Endothelial cell of umbilical vein (primary cell): ENCODE measurements around the gene TIMM8A. TPM values are rescaled to one million over a fixed set of nuclear protein-coding genes. Genes with fewer than 3 reads are reported as not detected.

Source experiments
- BruUV-seq: library from RNA; stranded (reverse); fragments of 400-500 nt; replicated peaks from 2 replicates; lab custom pipeline; 2021; lab: Mats Ljungman, UMichigan
- CTCF ChIA-PET: fragments of 300-600, 350-600 bp; sonication (Branson Sonifier 250); formaldehyde crosslinking; loops from one replicate; lab custom pipeline; 2021; ENCODE audit warnings: antibody characterized with exemption, inconsistent platforms; lab: Charles Lee
- POLR2A ChIA-PET: fragments of 300-600, 350-600 bp; sonication (Branson Sonifier 250); formaldehyde crosslinking; loops from one replicate; lab custom pipeline; 2021; ENCODE audit warnings: antibody characterized with exemption, inconsistent platforms; lab: Charles Lee
- DNase-seq: peaks from one replicate; pipeline ENCODE4 v3.0.0-alpha.2; 2011; ENCODE audit warnings: low read depth, low spot score
- FAIRE-seq: peaks from 2 replicates; lab custom pipeline; 2011; peaks lifted over from hg19 to GRCh38; lab: Jason Lieb, UNC
- H2AFZ ChIP-seq: 2 replicates; pipeline ENCODE4 v1.6.0; 2012; ENCODE audit warnings: low read depth, low read length, control low read depth, inconsistent platforms
- H3K27ac ChIP-seq: 2 replicates; pipeline ENCODE4 v1.5.1; 2011; ENCODE audit warnings: low read depth, mild to moderate bottlenecking, control low read depth, low read length, moderate library complexity; ENCODE audit not compliant: insufficient read depth
- H3K27me3 ChIP-seq, 2 experiments: 2 replicates each; pipeline versions ENCODE4 v1.6.0 to v1.6.1; 2011; ENCODE audit warnings: low read length in 2 of 2, mixed read lengths in 1 of 2; ENCODE audit not compliant: control insufficient read depth in 2 of 2, insufficient read depth in 2 of 2
- H3K36me3 ChIP-seq, 2 experiments: 2 replicates in 1 of 2; 3 replicates in 1 of 2; pipeline ENCODE4 v1.5.1; 2011; ENCODE audit warnings: low read length in 2 of 2, mild to moderate bottlenecking in 1 of 2, moderate library complexity in 1 of 2; ENCODE audit not compliant: control insufficient read depth in 2 of 2, insufficient read depth in 2 of 2; ENCODE audit errors: extremely low read depth in 1 of 2
- H3K4me1 ChIP-seq: 3 replicates; pipeline ENCODE4 v1.5.1; 2011; ENCODE audit warnings: mild to moderate bottlenecking, low read length; ENCODE audit not compliant: control insufficient read depth, insufficient read depth; ENCODE audit errors: extremely low read depth
- H3K4me2 ChIP-seq: 2 replicates; pipeline ENCODE4 v1.6.1; 2011; ENCODE audit warnings: low read length, control low read depth, mixed read lengths; ENCODE audit not compliant: insufficient read depth
- H3K4me3 ChIP-seq, 3 experiments: fragments of 200-600 bp in 1 of 3; sonication (generic), shearing (Covaris generic) in 1 of 3; replicated peaks in 1 of 3; 2 replicates each; pipeline ENCODE4 v1.5.1; 2011 to 2016; ENCODE audit warnings: control low read depth in 3 of 3, low read length in 3 of 3, mild to moderate bottlenecking in 2 of 3, inconsistent platforms in 1 of 3, low read depth in 1 of 3, moderate library complexity in 1 of 3; ENCODE audit not compliant: insufficient read depth in 1 of 3
- H3K79me2 ChIP-seq: 2 replicates; pipeline ENCODE4 v1.6.0; 2012; ENCODE audit warnings: low read length, inconsistent platforms; ENCODE audit not compliant: control insufficient read depth, insufficient read depth
- H3K9ac ChIP-seq: replicated peaks from 2 replicates; pipeline ENCODE3; 2011; ENCODE audit warnings: low read length, control low read depth; ENCODE audit not compliant: insufficient read depth; ENCODE audit errors: extremely low read depth
- H3K9me1 ChIP-seq: replicated peaks from 3 replicates; pipeline ENCODE4 v1.6.0; 2011; ENCODE audit warnings: mild to moderate bottlenecking, low read length; ENCODE audit not compliant: control insufficient read depth, insufficient read depth; ENCODE audit errors: extremely low read depth
- H3K9me3 ChIP-seq: replicated peaks from 2 replicates; pipeline ENCODE4 v1.5.1; 2012; ENCODE audit warnings: low read length, inconsistent platforms; ENCODE audit not compliant: control insufficient read depth, insufficient read depth
- H4K20me1 ChIP-seq: replicated peaks from 2 replicates; pipeline ENCODE3; 2011; ENCODE audit warnings: mild to moderate bottlenecking, low read length; ENCODE audit not compliant: control insufficient read depth, insufficient read depth; ENCODE audit errors: extremely low read depth
- CTCF ChIP-seq, 2 donors: IDR thresholded peaks; 1 replicate in 1 of 2; 2 replicates in 1 of 2; pipeline ENCODE4 v1.5.1; 2011; ENCODE audit warnings: low read length in 2 of 2, mild to moderate bottlenecking in 2 of 2, moderate library complexity in 2 of 2, control low read depth in 1 of 2, inconsistent platforms in 1 of 2, low read depth in 1 of 2; ENCODE audit not compliant: insufficient read depth in 1 of 2; ENCODE audit errors: extremely low read depth in 1 of 2
- EZH2 ChIP-seq: IDR thresholded peaks from 2 replicates; pipeline ENCODE4 v1.6.1; 2012; ENCODE audit warnings: borderline replicate concordance, low read depth, mild to moderate bottlenecking, moderate library complexity, low read length, inconsistent platforms; ENCODE audit not compliant: severe bottlenecking
- FOS ChIP-seq: IDR thresholded peaks from 2 replicates; pipeline ENCODE4 v1.6.1; 2011; ENCODE audit warnings: mild to moderate bottlenecking, low read length, moderate library complexity, borderline replicate concordance; ENCODE audit not compliant: insufficient read depth
- GATA2 ChIP-seq: IDR thresholded peaks from 2 replicates; pipeline ENCODE4 v1.7.0; 2011; ENCODE audit warnings: low read depth, mild to moderate bottlenecking, moderate library complexity, mixed read lengths, low read length; ENCODE audit not compliant: insufficient read length, insufficient read depth
- JUN ChIP-seq: IDR thresholded peaks from 2 replicates; pipeline ENCODE4 v1.6.1; 2011; ENCODE audit warnings: borderline replicate concordance, low read depth; ENCODE audit not compliant: insufficient read length, insufficient read depth
- MAX ChIP-seq: IDR thresholded peaks from 2 replicates; pipeline ENCODE4 v1.6.1; 2011; ENCODE audit not compliant: insufficient read depth, insufficient read length
- MYC ChIP-seq: IDR thresholded peaks from one replicate; pipeline ENCODE4 v1.6.1; 2011; ENCODE audit warnings: mild to moderate bottlenecking, low read depth, low read length
- POLR2A ChIP-seq: IDR thresholded peaks from 2 replicates; pipeline ENCODE4 v1.6.1; 2012; ENCODE audit warnings: low read depth, mild to moderate bottlenecking, control low read depth, low read length
- POLR2AphosphoS5 ChIP-seq: IDR thresholded peaks from 2 replicates; pipeline ENCODE4 v1.6.1; 2012; ENCODE audit warnings: low read depth, mild to moderate bottlenecking, control low read depth, low read length, moderate library complexity; ENCODE audit not compliant: insufficient read depth
- dilution Hi-C: fragments of 300-500 bp; cut with MboI; formaldehyde crosslinking; loops from one replicate; pipeline ENCODE4 v1.15.0; 2019; ENCODE audit warnings: low sequenced_read_pairs; ENCODE audit not compliant: extremely low pct_ligation_motif_present
- intact Hi-C: fragments of 100-400 bp; cut with micrococcal nuclease; formaldehyde crosslinking; loops from one replicate; pipeline ENCODE4 v1.10.0; 2022
- polyA plus RNA-seq, 4 experiments: library from polyadenylated mRNA; depleted of rRNA in 3 of 4; stranded (reverse) in 3 of 4; unstranded in 1 of 4; fragments of >200 nt; gene quantifications; 2 replicates each; pipeline versions ENCODE4 v1.2.1 to v1.2.3, GENCODE V29; 2011 to 2012; ENCODE audit warnings: missing spikeins in 1 of 4
- total RNA-seq: library from RNA; stranded (reverse); gene quantifications from 2 replicates; pipeline ENCODE4 v1.2.3, GENCODE V29; 2021

TIMM8A gene
- total and polyA plus RNA-seq, 2 donors (not counting 3 experiments of a cell fraction or from before 2014, with no cell fraction given) = 10.9 to 17.5 TPM

GRCh38 chrX:101386542-101386885 is 38.0 kb upstream of the TIMM8A start:
- dilution Hi-C loops (no loop called here), intact Hi-C loops (no loop called here)
- no TSS peak for BruUV-seq
- FAIRE-seq = no peak
- Histone ChIP-seq H3K79me2 (peaks cover 7% of the 10 kb centered on the region), H3K9me1 (no peaks in the 10 kb centered on the region), H3K27me3 (no peaks in the 10 kb centered on the region), H3K9me3 (no peaks in the 10 kb centered on the region), H4K20me1 (no peaks in the 10 kb centered on the region), H3K36me3 (no peaks in the 10 kb centered on the region), H3K27ac (no peak overlapping the region), H3K4me3 (no peak overlapping the region), H3K4me1 (no peaks in the 10 kb centered on the region), H2AFZ (no peak overlapping the region), H3K4me2 (no peak overlapping the region), H3K9ac (no peak overlapping the region)
- CTCF ChIA-PET = no interaction called here
- TF ChIP-seq POLR2A (no peak), FOS (no peak), JUN (no peak)
- no peak for DNase-seq
- POLR2A ChIA-PET = no interaction called here

- Histone ChIP-seq H3K9ac (no peak within 1 kb of the TSS), H3K36me3 (no peaks in the 10 kb centered on the region), H3K27ac (no peak within 1 kb of the TSS), H3K79me2 (peaks cover 1% of the 10 kb centered on the region), H3K9me3 (no peaks in the 10 kb centered on the region), H4K20me1 (no peaks in the 10 kb centered on the region), H2AFZ (no peak within 1 kb of the TSS), H3K27me3 (no peaks in the 10 kb centered on the region), H3K4me2 (no peak within 1 kb of the TSS), H3K9me1 (no peaks in the 10 kb centered on the region), H3K4me3 (no peak within 1 kb of the TSS), H3K4me1 (no peaks in the 10 kb centered on the region)
- POLR2A ChIA-PET = no interaction called here
- DNase-seq = no peak
- CTCF ChIA-PET = no interaction called here
- BruUV-seq = no TSS peak
- dilution Hi-C loops = no loop called here
- intact Hi-C loops = no loop called here
- no peak for FAIRE-seq
- TF ChIP-seq POLR2A = no peak
- TF ChIP-seq JUN = no peak
- TF ChIP-seq EZH2 = no peak
- TF ChIP-seq POLR2AphosphoS5 = no peak
- no peak for TF ChIP-seq CTCF (IDR thresholded peaks at IDR 0.05; ENCODE audit: extremely low read depth in 1 of 2, insufficient read depth in 1 of 2, low read depth in 1 of 2, low read length in 2 of 2)
- TF ChIP-seq FOS = no peak
- no peak for TF ChIP-seq GATA2
- TF ChIP-seq MYC = no peak
- no peak for TF ChIP-seq MAX
These were observed 37.4 kb upstream of the TIMM8A start, which contains the start of gene BTK for GRCh38 chrX:101385795-101386541. BTK (minus strand) TSS chrX:101386191; CDS start chrX:101375284, 10,907 bp downstream.
